HG02623 (cell line): ENCODE results near the gene KBTBD12.

ENCODE experiments used
- ATAC-seq: cut with Tn5 transposase; IDR thresholded peaks from one replicate; pipeline ENCODE4 v1.9.1; 2021; ENCODE audit warnings: moderate library complexity; ENCODE audit not compliant: unreplicated experiment

The KBTBD12 gene

GRCh38 chr3:128009952-128010846 is 95.2 kb downstream of the KBTBD12 start:
- no peak for ATAC-seq

- no peak for ATAC-seq
Observed at GRCh38 chr3:128011140-128011539, 96.1 kb downstream of the KBTBD12 start.

GRCh38 chr3:128012050-128012449 is 97.0 kb downstream of the KBTBD12 start:
- no peak for ATAC-seq

GRCh38 chr3:128014548-128014947 is 99.5 kb downstream of the KBTBD12 start:
- ATAC-seq = no peak

- no peak for ATAC-seq
Observed at GRCh38 chr3:128016502-128016901, 101.5 kb downstream of the KBTBD12 start.

- no peak for ATAC-seq
Observed at GRCh38 chr3:128021768-128022372, 106.8 kb downstream of the KBTBD12 start.

- ATAC-seq = no peak
Observed at GRCh38 chr3:128033102-128033501, 118.1 kb downstream of the KBTBD12 start.

- no peak for ATAC-seq
Observed at GRCh38 chr3:128036119-128036518, 121.1 kb downstream of the KBTBD12 start.
